Measurements from ENCODE around the gene HTT. TPM values are rescaled to one million over a fixed set of nuclear protein-coding genes. Genes with fewer than 3 reads are reported as not detected.

Gene HTT
- total RNA-seq, 1 experiment from 2014 or later: 85.4 TPM

- ChIA-PET POLR2A (interaction anchor here (0.6 to 0.7 kb wide), 2 partner anchors 56 to 115 kb away, joined by 3 read pairs; no protein-coding TSS in a partner anchor), CTCF (interaction anchor here (1.1 kb wide), 3 partner anchors 9 to 346 kb away, joined by 3 to 4 read pairs (median 3); no protein-coding TSS in a partner anchor)
- Mint-ChIP-seq H3K4me1 (no peaks in the 10 kb centered on the region), H3K27me3 (ENCODE audit: low read depth) (no peaks in the 10 kb centered on the region), H3K9me3 (no peaks in the 10 kb centered on the region), H3K4me3 (no peak overlapping the region), H3K27ac (no peak overlapping the region), H3K36me3 (peaks cover 60% of the 10 kb centered on the region)
- ATAC-seq (no peak), DNase-seq (ENCODE audit: low spot score) (no peak)
- TF ChIP-seq E2F1 (CRISPR knock-in tag; IDR thresholded peaks at IDR 0.05) (no peak), ATF1 (CRISPR knock-in tag; IDR thresholded peaks at IDR 0.05) (no peak), ARID4B (CRISPR knock-in tag; IDR thresholded peaks at IDR 0.05; ENCODE audit: borderline replicate concordance) (no peak), STAT6 (CRISPR knock-in tag; conservative IDR thresholded peaks at IDR 0.05; ENCODE audit: low read depth) (no peak), ZNF396 (CRISPR knock-in tag; IDR thresholded peaks at IDR 0.05; ENCODE audit: borderline replicate concordance) (no peak)
These were observed 60.9 kb downstream of the HTT start for GRCh38 chr4:3135155-3136011.

- DNase-seq (ENCODE audit: low spot score) (no peak), ATAC-seq (no peak)
- Mint-ChIP-seq H3K4me1 (no peaks in the 10 kb centered on the region), H3K27ac (no peak overlapping the region), H3K36me3 (peaks cover 56% of the 10 kb centered on the region), H3K4me3 (no peak overlapping the region), H3K9me3 (no peaks in the 10 kb centered on the region), H3K27me3 (ENCODE audit: low read depth) (no peaks in the 10 kb centered on the region)
- ChIA-PET POLR2A (no interaction called here), CTCF (interaction anchor here (1.1 kb wide), 1 partner anchor 8 kb away, joined by 3 read pairs; no protein-coding TSS in a partner anchor)
- no peak for TF ChIP-seq HMGA2 (CRISPR knock-in tag; IDR thresholded peaks at IDR 0.05)
- TF ChIP-seq OVOL2 (CRISPR knock-in tag; IDR thresholded peaks at IDR 0.05; ENCODE audit: borderline replicate concordance): no peak
- TF ChIP-seq FOXJ3 (CRISPR knock-in tag; IDR thresholded peaks at IDR 0.05; ENCODE audit: borderline replicate concordance): no peak
- no peak for TF ChIP-seq SMAD3 (CRISPR knock-in tag; IDR thresholded peaks at IDR 0.05; ENCODE audit: borderline replicate concordance)
- no peak for TF ChIP-seq ATF6 (CRISPR knock-in tag; IDR thresholded peaks at IDR 0.05)
- no peak for TF ChIP-seq ZNF317 (CRISPR knock-in tag; IDR thresholded peaks at IDR 0.05; ENCODE audit: borderline replicate concordance, low read depth)
- TF ChIP-seq ZBTB21 (CRISPR knock-in tag; IDR thresholded peaks at IDR 0.05; ENCODE audit: borderline replicate concordance): no peak
- TF ChIP-seq GRHL2 (CRISPR knock-in tag; IDR thresholded peaks at IDR 0.05; ENCODE audit: insufficient replicate concordance, severe bottlenecking): no peak
- no peak for TF ChIP-seq E2F5 (CRISPR knock-in tag; IDR thresholded peaks at IDR 0.05)
- TF ChIP-seq ELF4 (CRISPR knock-in tag; IDR thresholded peaks at IDR 0.05; ENCODE audit: low read depth): no peak
- no peak for TF ChIP-seq KAT7 (CRISPR knock-in tag; IDR thresholded peaks at IDR 0.05; ENCODE audit: borderline replicate concordance)
- TF ChIP-seq ZNF232 (CRISPR knock-in tag; IDR thresholded peaks at IDR 0.05): no peak
- no peak for TF ChIP-seq NFE2L1 (CRISPR knock-in tag; IDR thresholded peaks at IDR 0.05)
These were observed 62.0 kb downstream of the HTT start for GRCh38 chr4:3136454-3136853.

Data from WTC11 (cell line).